Choroid plexus epithelial cell (primary cell): ENCODE measurements around the gene C2CD4C.
"Not testable (repeated sequence)": the region's sequence is repeated elsewhere in the genome, so short reads cannot be mapped to it uniquely, and the experiment has no call there.

Source experiments
- DNase-seq: peaks from one replicate; pipeline ENCODE4 v3.0.0-alpha.2; 2010; ENCODE audit warnings: low read depth
- H3K4me3 ChIP-seq: 2 replicates; pipeline ENCODE4 v1.5.1; 2011; ENCODE audit warnings: low read depth, mild to moderate bottlenecking, control low read depth, low read length, moderate library complexity
- CTCF ChIP-seq: conservative IDR thresholded peaks from 2 replicates; pipeline ENCODE4 v1.5.1; 2011; ENCODE audit warnings: low read depth, mild to moderate bottlenecking, control low read depth, inconsistent platforms, low read length, moderate library complexity

Gene C2CD4C

GRCh38 chr19:428149-428548, 19.2 kb upstream of the C2CD4C start:
- no peak overlapping the region for H3K4me3 ChIP-seq
- TF ChIP-seq CTCF = no peak
- no peak for DNase-seq

DNA sequence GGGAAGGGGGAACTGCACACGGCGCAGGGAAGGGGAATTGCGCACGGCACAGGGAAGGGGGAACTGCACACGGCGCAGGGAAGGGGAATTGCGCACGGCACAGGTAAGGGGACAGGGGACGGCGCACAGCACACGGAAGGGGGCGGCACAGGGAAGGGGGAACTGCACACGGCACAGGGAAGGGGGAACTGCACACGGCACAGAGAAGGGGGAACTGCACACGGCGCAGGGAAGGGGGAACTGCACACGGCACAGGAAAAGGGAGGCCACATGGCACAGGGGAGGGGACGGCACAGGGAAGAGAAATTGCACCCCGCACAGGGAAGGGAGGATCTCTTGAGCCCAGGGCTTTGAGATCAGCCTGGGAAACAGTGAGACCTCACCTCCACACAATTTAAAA, 18.7 kb upstream of the C2CD4C start:
- not testable (repeated sequence) for H3K4me3 ChIP-seq, DNase-seq

DNA sequence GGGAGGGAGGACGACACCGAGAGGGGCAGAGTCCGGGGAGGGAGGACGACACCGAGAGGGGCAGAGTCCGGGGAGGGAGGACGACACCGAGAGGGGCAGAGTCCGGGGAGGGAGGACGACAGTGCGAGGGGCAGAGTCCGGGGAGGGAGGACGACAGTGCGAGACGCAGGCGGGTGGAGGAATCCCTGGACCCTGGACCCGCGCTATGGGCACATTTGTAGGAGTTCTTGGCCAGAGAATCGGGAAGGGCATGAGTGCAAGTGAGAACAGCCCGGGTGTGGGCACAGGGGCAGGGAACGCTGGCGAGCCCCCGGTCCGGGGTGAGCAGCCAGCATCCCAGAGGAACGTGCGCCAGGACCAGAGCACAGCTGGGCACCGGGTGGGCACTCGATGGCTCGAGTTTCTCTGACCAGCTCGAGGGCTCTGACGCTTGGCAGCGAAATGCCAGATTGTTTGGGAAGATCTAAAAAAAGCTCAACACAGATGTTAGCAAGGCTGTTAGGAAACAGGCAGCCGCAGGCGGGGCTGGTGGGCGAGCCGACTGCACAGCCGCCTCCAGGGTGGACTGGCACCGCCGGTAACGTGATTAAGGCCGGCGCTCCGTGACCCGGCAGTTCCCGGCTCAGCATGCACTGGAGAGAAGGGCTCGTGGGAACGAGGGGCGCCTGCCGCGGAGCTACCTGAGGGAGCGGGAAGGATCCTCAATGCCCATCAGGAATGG, 17.9 kb upstream of the C2CD4C start:
- no peak for DNase-seq
- TF ChIP-seq CTCF = no peak
- no peak overlapping the region for H3K4me3 ChIP-seq

DNA sequence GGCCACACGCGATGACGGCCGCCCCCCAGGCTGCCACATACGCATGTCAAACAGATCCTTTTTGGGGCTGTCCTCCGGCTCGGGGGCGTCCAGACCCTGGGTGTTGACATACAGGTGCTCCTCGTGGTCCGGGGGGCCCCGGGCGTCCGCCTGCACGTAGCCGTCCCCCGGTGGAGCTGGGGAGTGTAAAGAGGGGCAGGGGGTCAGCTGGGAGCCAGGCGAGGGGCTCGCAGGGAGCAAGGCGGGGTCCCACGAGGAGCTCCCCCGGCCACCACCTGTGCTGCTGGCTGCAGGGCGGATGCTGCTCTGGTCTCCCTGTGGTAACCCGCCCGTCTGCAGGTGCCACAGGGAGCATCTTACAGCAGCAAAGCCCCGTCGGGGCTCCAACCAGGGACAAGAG, 16.1 kb upstream of the C2CD4C start:
- H3K4me3 ChIP-seq = no peak overlapping the region
- DNase-seq = no peak
- TF ChIP-seq CTCF = no peak

GRCh38 chr19:424546-424945, 15.6 kb upstream of the C2CD4C start:
- DNase-seq = no peak
- no peak for TF ChIP-seq CTCF
- no peak overlapping the region for H3K4me3 ChIP-seq

DNA sequence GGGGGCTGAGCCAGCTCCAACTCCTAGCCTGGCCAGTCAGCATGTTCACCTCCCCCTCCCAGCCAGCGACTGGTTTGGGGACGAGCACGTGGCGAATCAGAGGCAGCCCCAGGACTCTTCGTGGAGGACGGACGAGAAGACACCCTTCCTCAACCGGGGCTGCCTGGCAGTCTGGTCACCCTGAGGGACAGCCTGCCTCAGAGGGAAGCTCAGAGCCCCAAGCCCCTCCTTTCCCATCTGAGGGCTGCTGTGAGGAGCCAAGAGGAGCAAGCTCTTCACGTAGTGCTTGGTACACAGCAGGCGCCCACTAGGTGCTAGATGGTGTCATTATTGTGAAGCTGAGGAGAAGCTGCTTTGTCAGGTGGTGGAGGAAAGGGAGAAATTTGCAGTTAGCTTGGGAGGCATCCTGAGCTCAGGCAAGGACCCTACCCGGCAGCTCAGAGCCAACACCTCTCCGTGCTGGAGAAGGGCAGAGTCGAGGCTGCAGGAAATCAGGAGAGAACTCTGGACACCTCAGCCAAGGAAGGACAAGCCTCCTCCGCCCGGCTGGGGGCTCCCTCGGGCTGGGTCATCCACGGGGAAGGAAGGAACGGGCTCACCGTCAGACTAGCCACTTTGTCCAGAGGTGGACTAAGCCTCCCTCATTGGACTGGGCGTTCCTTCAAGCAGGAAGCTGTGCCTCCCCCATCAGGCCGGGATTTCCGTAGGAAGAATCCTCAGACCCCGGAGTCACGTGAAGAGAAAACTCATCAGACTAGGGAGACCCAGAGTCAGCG, 14.9 kb upstream of the C2CD4C start:
- H3K4me3 ChIP-seq = no peak overlapping the region
- DNase-seq = no peak
- TF ChIP-seq CTCF = no peak

- H3K4me3 ChIP-seq, DNase-seq: not testable (repeated sequence)
Measured at GRCh38 chr19:422917-423226, 13.9 kb upstream of the C2CD4C start.

GRCh38 chr19:422213-422916, 13.4 kb upstream of the C2CD4C start:
- DNase-seq = no peak

More at GRCh38 chr19:422213-422916, 13.4 kb upstream of the C2CD4C start:
- no peak for TF ChIP-seq CTCF
- H3K4me3 ChIP-seq = no peak overlapping the region
